ENCODE results near the gene ASB1. TPM values are rescaled to one million over a fixed set of nuclear protein-coding genes. Genes with fewer than 3 reads are reported as not detected.

The ASB1 gene
- total and polyA plus RNA-seq, 10 of the 15 experiments (the other 5 are each of a cell fraction or from before 2014, with no cell fraction given): 5.2 to 31.2 (median 25.8) TPM

DNA sequence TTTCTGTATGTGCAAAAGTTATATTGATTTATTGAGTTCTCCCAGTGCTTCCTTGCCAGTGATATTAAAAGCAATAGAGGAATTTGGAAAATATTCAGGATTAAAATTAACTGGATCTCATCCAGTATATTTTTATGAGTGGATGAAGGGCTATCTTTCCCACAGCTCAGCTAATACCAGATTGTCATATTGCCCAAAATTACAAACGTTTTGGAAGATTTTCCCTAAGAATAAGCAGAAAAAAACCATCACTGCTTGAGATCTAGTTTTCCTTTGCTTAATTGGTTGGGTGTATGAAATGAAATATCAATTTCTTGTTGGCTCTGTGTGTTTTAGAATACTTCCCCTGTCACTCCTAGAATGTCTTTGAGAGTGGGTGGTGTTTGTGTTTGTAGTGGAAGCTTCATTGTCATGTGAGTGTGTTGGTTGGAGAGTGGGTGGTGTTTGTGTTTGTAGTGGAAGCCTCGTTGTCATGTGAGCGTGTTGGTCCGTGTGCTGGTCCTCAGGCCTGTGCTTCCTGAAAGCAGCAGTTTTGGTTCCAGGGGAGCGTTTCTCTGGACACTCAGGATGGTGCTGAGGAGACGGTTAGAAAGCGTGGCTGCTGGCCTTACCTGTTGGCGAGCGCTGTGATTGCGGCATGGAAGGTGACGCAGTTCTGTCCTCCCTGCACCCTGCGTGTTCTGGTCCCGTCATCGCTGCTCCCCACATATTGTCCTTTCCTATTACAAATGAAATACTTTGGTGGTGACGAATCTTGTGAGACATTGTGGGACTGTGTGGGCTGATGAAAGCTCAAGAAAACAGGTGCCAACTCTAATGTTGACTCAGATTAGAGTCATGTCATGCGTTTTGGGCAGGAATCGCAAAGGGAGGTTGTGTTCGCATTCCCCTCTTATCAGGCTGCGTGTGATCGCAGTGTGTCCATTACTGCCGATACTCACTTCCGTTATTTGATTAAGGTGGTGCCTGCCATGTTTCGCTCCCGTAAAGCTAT is 12.4 kb downstream of the ASB1 start:
- Histone ChIP-seq H3K27ac (ENCODE audit: control insufficient read depth, insufficient read depth) (no peak overlapping the region), H3K4me3 (no peak overlapping the region), H2AFZ (ENCODE audit: control insufficient read depth, low read depth, low read length) (no peak overlapping the region), H3K4me2 (ENCODE audit: control insufficient read depth, insufficient read depth) (no peak overlapping the region), H3K9me3 (replicated peaks; ENCODE audit: control insufficient read depth, insufficient read depth, low read length) (no peaks in the 10 kb centered on the region), H4K20me1 (ENCODE audit: control insufficient read depth, insufficient read depth) (peaks cover 2% of the 10 kb centered on the region; the same call in 1 of the 2 replicates), H3K4me1 (ENCODE audit: control insufficient read depth, insufficient read depth, low read length) (no peaks in the 10 kb centered on the region), H3K36me3 (ENCODE audit: control insufficient read depth in 2 of 2, insufficient read depth in 2 of 2, low read length in 1 of 2) (peaks cover 22 to 23% of the 10 kb centered on the region in 2 experiments), H3K9ac (ENCODE audit: control insufficient read depth, insufficient read depth, low read length) (no peak overlapping the region), H3K79me2 (ENCODE audit: control insufficient read depth, insufficient read depth, low read length) (peaks cover 1% of the 10 kb centered on the region; the same call in 1 of the 2 replicates), H3K27me3 (replicated peaks in 1 of 2; ENCODE audit: control insufficient read depth in 2 of 2, insufficient read depth in 2 of 2, low read length in 1 of 2) (no peaks in the 10 kb centered on the region)
- TF ChIP-seq, protein P1, sequence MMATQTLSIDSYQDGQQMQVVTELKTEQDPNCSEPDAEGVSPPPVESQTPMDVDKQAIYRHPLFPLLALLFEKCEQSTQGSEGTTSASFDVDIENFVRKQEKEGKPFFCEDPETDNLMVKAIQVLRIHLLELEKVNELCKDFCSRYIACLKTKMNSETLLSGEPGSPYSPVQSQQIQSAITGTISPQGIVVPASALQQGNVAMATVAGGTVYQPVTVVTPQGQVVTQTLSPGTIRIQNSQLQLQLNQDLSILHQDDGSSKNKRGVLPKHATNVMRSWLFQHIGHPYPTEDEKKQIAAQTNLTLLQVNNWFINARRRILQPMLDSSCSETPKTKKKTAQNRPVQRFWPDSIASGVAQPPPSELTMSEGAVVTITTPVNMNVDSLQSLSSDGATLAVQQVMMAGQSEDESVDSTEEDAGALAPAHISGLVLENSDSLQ (IDR thresholded peaks at IDR 0.05): peak; percentile 60; the same call in 1 of the 2 replicates
- TF ChIP-seq, protein P2, sequence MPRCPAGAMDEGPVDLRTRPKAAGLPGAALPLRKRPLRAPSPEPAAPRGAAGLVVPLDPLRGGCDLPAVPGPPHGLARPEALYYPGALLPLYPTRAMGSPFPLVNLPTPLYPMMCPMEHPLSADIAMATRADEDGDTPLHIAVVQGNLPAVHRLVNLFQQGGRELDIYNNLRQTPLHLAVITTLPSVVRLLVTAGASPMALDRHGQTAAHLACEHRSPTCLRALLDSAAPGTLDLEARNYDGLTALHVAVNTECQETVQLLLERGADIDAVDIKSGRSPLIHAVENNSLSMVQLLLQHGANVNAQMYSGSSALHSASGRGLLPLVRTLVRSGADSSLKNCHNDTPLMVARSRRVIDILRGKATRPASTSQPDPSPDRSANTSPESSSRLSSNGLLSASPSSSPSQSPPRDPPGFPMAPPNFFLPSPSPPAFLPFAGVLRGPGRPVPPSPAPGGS (IDR thresholded peaks at IDR 0.05; ENCODE audit: borderline replicate concordance, insufficient read depth, low read depth, low read length, poor library complexity, severe bottlenecking): peak; percentile 89
- TF ChIP-seq, protein P3, sequence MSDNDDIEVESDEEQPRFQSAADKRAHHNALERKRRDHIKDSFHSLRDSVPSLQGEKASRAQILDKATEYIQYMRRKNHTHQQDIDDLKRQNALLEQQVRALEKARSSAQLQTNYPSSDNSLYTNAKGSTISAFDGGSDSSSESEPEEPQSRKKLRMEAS (IDR thresholded peaks at IDR 0.05; ENCODE audit: low read depth, low read length): no peak
- 0 out of 2 replicates have a peak, but pooled peaks have one; percentile 26 for TF ChIP-seq TCF12 (IDR thresholded peaks at IDR 0.05; ENCODE audit: low read depth, low read length)
- SMC1A ChIA-PET (ENCODE audit: uncharacterized antibody, unreplicated experiment): no interaction called here
- in situ Hi-C loops (cut with MboI): no loop called here
- FAIRE-seq (no peak), DNase-seq (ENCODE audit: low read depth, low spot score) (no peak), ATAC-seq (no peak)
- POLR2A ChIA-PET: no interaction called here
- BruUV-seq (replicated peaks): no TSS peak
- CTCF ChIA-PET: no interaction called here
- 81% methylated on average over 24 of the region's 24 CpGs for WGBS (ENCODE audit: insufficient coverage, insufficient replicate concordance, low lambda C conversion rate, missing lambda C conversion rate)
- RAD21 ChIA-PET (ENCODE audit: unreplicated experiment): no interaction called here
- intact Hi-C loops (cut with micrococcal nuclease; ENCODE audit: unreplicated experiment): no loop called here

All from GM12878 (cell line).